NCI-H526 (cell line): ENCODE results near the gene GSTM2.

Experiments used
- DNase-seq, 2 experiments: peaks; one replicate each; lab custom pipeline; 2025; lab: John Stamatoyannopoulos, UW

Gene GSTM2

DNA sequence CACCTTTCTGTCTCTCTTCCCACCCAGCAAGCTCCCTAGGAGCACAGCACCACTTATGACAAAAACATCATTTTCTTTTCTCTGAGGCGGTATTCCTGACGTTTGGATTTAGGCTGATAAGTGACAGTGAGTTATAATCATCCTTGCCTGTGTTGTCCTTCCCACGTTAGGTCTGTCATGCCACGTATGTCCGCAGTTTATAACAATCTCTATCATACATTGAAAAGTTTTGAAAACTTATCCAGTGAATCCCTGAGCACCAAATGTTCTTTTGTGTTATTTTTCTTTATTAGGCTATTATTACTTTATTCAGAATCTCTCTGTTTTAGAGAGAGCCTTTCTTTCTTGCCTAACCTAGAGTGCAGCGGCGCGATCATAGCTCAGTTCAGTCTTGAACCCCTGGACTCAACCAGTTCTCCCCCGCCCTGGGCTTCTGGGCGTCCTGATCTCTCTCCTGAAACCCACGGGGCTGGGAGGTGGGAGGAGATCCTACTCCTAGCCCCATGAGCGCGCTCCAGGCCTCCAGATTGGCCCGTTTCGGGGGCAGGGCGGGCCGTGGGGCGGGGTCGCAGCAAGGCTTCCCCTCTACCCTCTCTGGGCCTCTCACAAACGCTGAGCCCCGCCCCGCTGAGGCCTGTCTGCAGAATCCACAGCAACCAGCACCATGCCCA is at the start of gene GSTM2:
TSS of gene GSTM2 (plus strand) at position 606 of the 671 bp plus-strand sequence. CDS start at position 665, 59 bp downstream.
- DNase-seq, result peak; percentile 83 to 96

- DNase-seq, result no peak
These were observed 48.9 kb upstream of the GSTM2 start for GRCh38 chr1:109618661-109619575.

DNA sequence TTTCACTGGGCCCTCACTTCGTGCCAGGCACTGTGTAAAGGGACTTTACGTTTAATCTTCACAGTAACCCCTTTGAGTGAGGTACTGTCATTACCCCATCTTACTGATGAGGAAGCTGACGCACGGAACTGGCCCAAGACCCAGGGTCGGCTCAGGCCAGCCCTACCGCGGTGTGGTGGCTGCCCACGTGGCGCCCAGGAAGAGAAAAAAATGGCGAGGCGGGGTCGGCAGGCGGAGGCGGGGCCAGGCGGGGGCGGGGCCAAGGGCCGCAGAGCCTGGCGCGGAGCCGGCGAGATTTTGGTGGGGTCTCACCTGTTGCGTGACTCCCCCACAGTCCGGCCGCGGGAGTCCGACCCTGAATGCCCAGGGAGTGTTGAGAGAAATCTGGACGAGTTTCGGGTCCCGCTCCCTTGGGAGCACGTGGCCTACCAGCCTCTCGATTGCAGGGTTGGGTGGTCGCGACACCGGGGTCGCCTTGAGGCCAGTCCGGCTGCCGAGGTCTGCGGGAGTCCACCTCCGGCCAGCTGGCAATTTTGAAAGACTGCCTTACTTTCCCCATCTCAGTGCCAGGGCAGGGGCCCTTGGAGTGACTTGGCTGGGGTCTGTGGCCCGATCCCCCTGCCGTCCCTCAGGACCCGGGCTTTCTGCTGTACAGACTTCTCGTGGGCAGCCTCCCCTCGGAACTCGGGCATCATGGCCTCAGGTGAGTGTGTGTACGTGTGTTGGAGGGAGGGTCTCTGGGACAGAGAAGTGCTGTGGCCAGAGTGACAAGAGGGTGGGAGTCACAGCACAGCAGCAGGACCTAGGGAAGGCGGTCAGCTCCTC is 48.1 kb upstream of the GSTM2 start, which contains the start of the genes AMPD2 and GNAT2:
TSS of gene AMPD2 (plus strand) at position 262 of the 825 bp plus-strand sequence. CDS start 1,339 bp downstream, outside the sequence.
TSS of gene GNAT2 (minus strand) at position 41 of the 825 bp plus-strand sequence. CDS start 6,746 bp downstream, outside the sequence.
- DNase-seq, result peak; percentile 26 to 80

GRCh38 chr1:109620401-109620791 is 47.5 kb upstream of the GSTM2 start:
- peak in 1 of 2 experiments; percentile 65 for DNase-seq

- peak; percentile 81 to 94 for DNase-seq
These were observed 47.0 kb upstream of the GSTM2 start for GRCh38 chr1:109620841-109621286.

GRCh38 chr1:109621379-109622136 is 46.3 kb upstream of the GSTM2 start:
- no peak for DNase-seq

DNA sequence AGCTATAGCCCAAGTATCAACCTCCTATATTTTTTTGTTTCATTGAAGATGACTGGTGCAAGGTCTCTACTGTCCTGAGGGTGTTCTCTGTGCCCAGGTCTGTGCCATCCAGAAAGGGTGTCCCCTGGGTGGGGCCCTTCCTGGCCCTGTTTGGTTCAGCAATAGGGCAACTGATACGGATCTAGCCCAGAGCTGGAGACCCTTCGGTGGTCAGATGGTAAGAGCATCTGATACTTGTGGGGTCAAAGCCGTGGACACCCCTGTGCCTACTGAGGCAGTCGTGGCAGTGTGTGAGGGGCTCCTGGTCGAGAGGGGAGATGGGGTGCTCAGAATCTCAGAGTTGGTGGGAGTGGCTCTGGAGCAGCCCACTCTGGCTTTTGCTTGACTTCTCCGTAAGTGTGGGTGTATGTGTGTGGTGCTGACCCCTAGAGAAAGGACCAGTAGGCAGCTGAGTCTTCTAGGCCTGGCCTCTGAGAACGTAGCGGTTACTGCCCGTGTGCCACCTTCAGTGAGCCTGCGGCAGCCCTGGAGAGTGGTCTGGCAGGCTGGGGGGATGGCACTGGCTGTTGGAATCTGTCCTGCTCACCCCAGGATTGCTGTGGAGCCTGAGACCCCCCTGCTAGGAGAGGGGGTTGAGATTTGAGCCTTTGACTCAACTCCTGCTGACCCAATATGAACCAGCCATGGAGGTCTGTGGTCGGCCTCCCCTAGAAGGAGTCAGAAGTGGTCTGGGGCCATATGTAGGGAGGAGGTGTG is 45.5 kb upstream of the GSTM2 start:
- no peak for DNase-seq

- no peak for DNase-seq
These were observed 45.0 kb upstream of the GSTM2 start for GRCh38 chr1:109622895-109623294.

GRCh38 chr1:109623601-109624161 is 44.2 kb upstream of the GSTM2 start:
- DNase-seq, result peak in 1 of 2 experiments; percentile 37

- peak in 1 of 2 experiments; percentile 61 for DNase-seq
These were observed 43.5 kb upstream of the GSTM2 start for GRCh38 chr1:109624201-109625010.

GRCh38 chr1:109625176-109625575 is 42.7 kb upstream of the GSTM2 start:
- no peak for DNase-seq

GRCh38 chr1:109625601-109626560 is 42.0 kb upstream of the GSTM2 start:
- DNase-seq, result no peak

GRCh38 chr1:109626682-109627408 is 41.0 kb upstream of the GSTM2 start:
- no peak for DNase-seq

GRCh38 chr1:109627692-109628399 is 40.0 kb upstream of the GSTM2 start:
- no peak for DNase-seq

- DNase-seq, result no peak
These were observed 39.1 kb upstream of the GSTM2 start for GRCh38 chr1:109628540-109629321.
